Panc1 (cell line): ENCODE results near the gene PRPH. TPM values are rescaled to one million over a fixed set of nuclear protein-coding genes. Genes with fewer than 3 reads are reported as not detected.

Experiments used
- ATAC-seq: fragments of 200-7000 bp; cut with Tn5 transposase; 2 replicates; pipeline ENCODE4 v1.9.1; 2020; ENCODE audit warnings: mild to moderate bottlenecking, moderate library complexity
- BruUV-seq: library from RNA; stranded (reverse); fragments of 400-500 nt; replicated peaks from 2 replicates; lab custom pipeline; 2021; lab: Mats Ljungman, UMichigan
- CTCF ChIA-PET: fragments of 300-600 bp; sonication (Branson Sonifier 250); formaldehyde crosslinking; loops from one replicate; lab custom pipeline; 2022; ENCODE audit warnings: antibody characterized with exemption; lab: Charles Lee
- POLR2A ChIA-PET: fragments of 300-600 bp; sonication (Branson Sonifier 250); formaldehyde crosslinking; loops from one replicate; lab custom pipeline; 2022; ENCODE audit warnings: antibody characterized with exemption; lab: Charles Lee
- DNase-seq: peaks from one replicate; pipeline ENCODE4 v3.0.0-alpha.2; 2010; ENCODE audit warnings: low read depth, low spot score
- H3K27ac ChIP-seq: 2 replicates; pipeline ENCODE4 v1.5.1; 2011; ENCODE audit warnings: mild to moderate bottlenecking, low read length, inconsistent platforms
- H3K27me3 ChIP-seq: fragments of 200-500 bp; sonication (Bioruptor generic); 2 replicates; pipeline ENCODE4 v1.6.0; 2014; ENCODE audit warnings: low read length, inconsistent platforms; ENCODE audit not compliant: control insufficient read depth, insufficient read depth
- H3K36me3 ChIP-seq: fragments of 200-500 bp; sonication (Bioruptor generic); 2 replicates; pipeline ENCODE4 v1.5.1; 2014; ENCODE audit warnings: inconsistent platforms, mild to moderate bottlenecking, low read length, moderate library complexity; ENCODE audit not compliant: control insufficient read depth, insufficient read depth
- H3K4me1 ChIP-seq: 2 replicates; pipeline ENCODE4 v1.5.1; 2011; ENCODE audit warnings: inconsistent platforms, mild to moderate bottlenecking, low read length, moderate library complexity; ENCODE audit not compliant: control insufficient read depth, insufficient read depth
- H3K4me3 ChIP-seq, 2 experiments: 2 replicates each; pipeline ENCODE4 v1.5.1; 2011 to 2012; ENCODE audit warnings: low read depth in 2 of 2, low read length in 2 of 2, mild to moderate bottlenecking in 2 of 2, inconsistent platforms in 1 of 2, moderate library complexity in 1 of 2
- H3K9me3 ChIP-seq: fragments of 200-500 bp; sonication (Bioruptor generic); 2 replicates; pipeline ENCODE4 v1.5.1; 2014; ENCODE audit warnings: low read depth, mild to moderate bottlenecking, inconsistent platforms, low read length, moderate library complexity; ENCODE audit not compliant: control insufficient read depth, insufficient read depth
- CTCF ChIP-seq: fragments of 450-650 bp; IDR thresholded peaks from 2 replicates; pipeline ENCODE4 v1.5.1; 2017; ENCODE audit warnings: mild to moderate bottlenecking
- POLR2AphosphoS5 ChIP-seq: IDR thresholded peaks from 2 replicates; pipeline ENCODE4 v1.6.1; 2012; ENCODE audit warnings: mild to moderate bottlenecking, low read depth, low read length, moderate library complexity
- REST ChIP-seq, 2 experiments: IDR thresholded peaks; 2 replicates each; pipeline ENCODE4 v1.6.1; 2011 to 2012; ENCODE audit warnings: low read depth in 2 of 2, control low read depth in 1 of 2, low read length in 1 of 2, mild to moderate bottlenecking in 1 of 2, moderate library complexity in 1 of 2; ENCODE audit not compliant: insufficient read depth in 1 of 2
- SIN3A ChIP-seq: IDR thresholded peaks from 2 replicates; pipeline ENCODE4 v1.6.1; 2012; ENCODE audit warnings: low read depth, mild to moderate bottlenecking, low read length, moderate library complexity, borderline replicate concordance; ENCODE audit not compliant: insufficient read depth
- TCF7L2 ChIP-seq: IDR thresholded peaks from 2 replicates; pipeline ENCODE4 v1.6.1; 2011; ENCODE audit warnings: mild to moderate bottlenecking, low read depth, low read length, inconsistent platforms
- in situ Hi-C: cut with HindIII; loops from 2 replicates; pipeline ENCODE4 v1.10.0; 2016; ENCODE audit warnings: low sequenced_read_pairs, low pct_unique_long_range_greater_than_20kb
- intact Hi-C: fragments of 100-400 bp; cut with micrococcal nuclease; formaldehyde crosslinking; loops from one replicate; pipeline ENCODE4 v1.10.0; 2022; ENCODE audit not compliant: unreplicated experiment
- total RNA-seq: library from RNA; stranded (reverse); gene quantifications from one replicate; pipeline ENCODE4 v1.2.1, GENCODE V29; 2021; ENCODE audit not compliant: unreplicated experiment

Gene PRPH
- total RNA-seq, 1 experiment from 2014 or later, result 0.39 TPM

DNA sequence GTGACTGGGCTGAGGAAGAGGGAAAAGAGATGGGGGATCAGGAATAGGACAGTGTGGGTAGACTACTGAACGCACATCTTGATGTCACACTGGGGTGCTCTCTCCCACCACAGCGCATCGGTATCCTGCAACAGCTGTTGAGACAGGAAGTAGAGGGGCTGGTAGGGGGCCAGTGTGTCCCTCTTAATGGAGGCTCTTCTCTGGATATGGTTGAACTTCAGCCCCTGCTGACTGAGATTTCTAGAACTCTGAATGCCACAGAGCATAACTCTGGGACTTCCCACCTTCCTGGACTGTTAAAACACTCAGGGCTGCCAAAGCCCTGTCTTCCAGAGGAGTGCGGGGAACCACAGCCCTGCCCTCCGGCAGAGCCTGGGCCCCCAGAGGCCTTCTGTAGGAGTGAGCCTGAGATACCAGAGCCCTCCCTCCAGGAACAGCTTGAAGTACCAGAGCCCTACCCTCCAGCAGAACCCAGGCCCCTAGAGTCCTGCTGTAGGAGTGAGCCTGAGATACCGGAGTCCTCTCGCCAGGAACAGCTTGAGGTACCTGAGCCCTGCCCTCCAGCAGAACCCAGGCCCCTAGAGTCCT is 35.2 kb downstream of the PRPH start:
- in situ Hi-C loops (no loop called here), intact Hi-C loops (no loop called here)
- Histone ChIP-seq H3K4me3 (no peak overlapping the region), H3K27ac (no peak overlapping the region), H3K4me1 (peaks cover 6% of the 10 kb centered on the region; the same call in 1 of the 2 replicates), H3K27me3 (no peaks in the 10 kb centered on the region), H3K9me3 (no peaks in the 10 kb centered on the region), H3K36me3 (peaks cover 2% of the 10 kb centered on the region; the same call in 1 of the 2 replicates)
- DNase-seq, result no peak
- no peak for TF ChIP-seq SIN3A
- TF ChIP-seq POLR2AphosphoS5, result no peak
- no peak for TF ChIP-seq CTCF
- TF ChIP-seq TCF7L2, result no peak
- no peak for TF ChIP-seq REST (IDR thresholded peaks at IDR 0.05; ENCODE audit: insufficient read depth in 1 of 2, low read depth in 2 of 2, low read length in 1 of 2)
- BruUV-seq, result no TSS peak
- ChIA-PET POLR2A (interaction anchor here (1.1 kb wide), 1 partner anchor 18 kb away, joined by 3 read pairs; no protein-coding TSS in a partner anchor), CTCF (no interaction called here)
- peak; percentile 8; the same call in 1 of the 2 replicates for ATAC-seq

GRCh38 chr12:49330631-49331379 is 35.9 kb downstream of the PRPH start:
- TF ChIP-seq SIN3A (no peak), TCF7L2 (no peak), POLR2AphosphoS5 (no peak), REST (IDR thresholded peaks at IDR 0.05; ENCODE audit: insufficient read depth in 1 of 2, low read depth in 2 of 2, low read length in 1 of 2) (no peak), CTCF (no peak)

More at GRCh38 chr12:49330631-49331379, 35.9 kb downstream of the PRPH start:
- ChIA-PET POLR2A (no interaction called here), CTCF (interaction anchor here (0.6 to 2.3 kb wide), 10 partner anchors 8 to 292 kb away, joined by 3 to 45 read pairs (median 8); partner anchors contain the start of genes PRPF40B and TROAP)
- no peak overlapping the region for H3K27ac ChIP-seq
- in situ Hi-C loops (no loop called here), intact Hi-C loops (no loop called here)
- H3K36me3 ChIP-seq, result peaks cover 2% of the 10 kb centered on the region; the same call in 1 of the 2 replicates
- peaks cover 6% of the 10 kb centered on the region; the same call in 1 of the 2 replicates for H3K4me1 ChIP-seq
- no peaks in the 10 kb centered on the region for H3K9me3 ChIP-seq
- no peaks in the 10 kb centered on the region for H3K27me3 ChIP-seq
- BruUV-seq, result no TSS peak
- H3K4me3 ChIP-seq, result no peak overlapping the region
- ATAC-seq (no peak), DNase-seq (no peak)
